ENCODE results near the gene PRLH. TPM values are rescaled to one million over a fixed set of nuclear protein-coding genes. Genes with fewer than 3 reads are reported as not detected.

PRLH gene
- total and polyA plus RNA-seq, 2 of the 13 experiments (the other 11 are each of a cell fraction or from before 2014, with no cell fraction given), result not detected

DNA sequence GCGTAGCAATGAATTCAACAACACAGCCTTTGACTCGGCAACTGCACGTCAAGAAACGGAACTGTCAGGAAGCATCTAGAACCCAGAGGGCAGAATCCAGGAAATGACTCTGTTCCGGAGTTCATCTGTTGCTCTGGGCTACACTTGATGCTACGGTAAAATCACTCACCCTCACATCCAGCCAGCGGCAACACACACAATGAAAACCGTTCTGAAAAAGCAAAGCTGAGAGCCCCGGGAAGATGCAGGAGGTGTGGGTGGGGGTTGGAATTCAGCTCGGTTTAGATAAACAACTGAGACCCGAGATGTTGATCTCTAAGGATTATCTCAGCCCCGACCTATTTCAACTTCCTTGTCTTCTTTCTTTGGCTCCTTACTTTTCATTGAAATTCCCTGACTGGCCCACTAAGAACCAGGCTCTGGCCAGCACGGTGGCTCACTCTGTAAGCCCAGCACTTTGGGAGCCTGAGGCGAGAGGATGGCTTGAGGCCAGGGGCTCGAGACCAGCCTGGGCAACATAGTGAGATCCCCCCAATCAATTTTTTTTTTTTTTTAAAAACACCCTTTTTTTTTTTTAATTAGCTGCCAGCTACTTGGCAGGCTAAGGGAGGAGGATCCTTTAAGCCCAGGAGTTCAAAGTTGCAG lies 37.5 kb downstream of the PRLH start (continued):
- TF ChIP-seq TCF12 (IDR thresholded peaks at IDR 0.05) (no peak), TCF12 (CRISPR knock-in tag; IDR thresholded peaks at IDR 0.05) (no peak), GTF2F1 (IDR thresholded peaks at IDR 0.05; ENCODE audit: low read length) (no peak), TARDBP (CRISPR knock-in tag; IDR thresholded peaks at IDR 0.05) (no peak), ZNF792 (CRISPR knock-in tag; IDR thresholded peaks at IDR 0.05) (0 out of 2 replicates have a peak, but pooled peaks have one; percentile 57), HCFC1 (IDR thresholded peaks at IDR 0.05; ENCODE audit: low read depth, low read length) (no peak), IRF2 (CRISPR knock-in tag; IDR thresholded peaks at IDR 0.05) (peak; percentile 51; the same call in 1 of the 2 replicates), RFX5 (IDR thresholded peaks at IDR 0.05; ENCODE audit: low read depth, low read length) (no peak), ZNF101 (CRISPR knock-in tag; IDR thresholded peaks at IDR 0.05; ENCODE audit: borderline replicate concordance, low read depth) (no peak), ZNF777 (CRISPR knock-in tag; IDR thresholded peaks at IDR 0.05) (no peak), ZNF563 (CRISPR knock-in tag; IDR thresholded peaks at IDR 0.05) (no peak), KLF11 (CRISPR knock-in tag; IDR thresholded peaks at IDR 0.05) (0 out of 2 replicates have a peak, but pooled peaks have one; percentile 44), ZNF3 (CRISPR knock-in tag; IDR thresholded peaks at IDR 0.05) (no peak), ZBTB8A (CRISPR knock-in tag; IDR thresholded peaks at IDR 0.05; ENCODE audit: borderline replicate concordance, low read depth) (no peak), NFE2L1 (CRISPR knock-in tag; IDR thresholded peaks at IDR 0.05; ENCODE audit: borderline replicate concordance) (no peak)
- TF ChIP-seq, protein P1, sequence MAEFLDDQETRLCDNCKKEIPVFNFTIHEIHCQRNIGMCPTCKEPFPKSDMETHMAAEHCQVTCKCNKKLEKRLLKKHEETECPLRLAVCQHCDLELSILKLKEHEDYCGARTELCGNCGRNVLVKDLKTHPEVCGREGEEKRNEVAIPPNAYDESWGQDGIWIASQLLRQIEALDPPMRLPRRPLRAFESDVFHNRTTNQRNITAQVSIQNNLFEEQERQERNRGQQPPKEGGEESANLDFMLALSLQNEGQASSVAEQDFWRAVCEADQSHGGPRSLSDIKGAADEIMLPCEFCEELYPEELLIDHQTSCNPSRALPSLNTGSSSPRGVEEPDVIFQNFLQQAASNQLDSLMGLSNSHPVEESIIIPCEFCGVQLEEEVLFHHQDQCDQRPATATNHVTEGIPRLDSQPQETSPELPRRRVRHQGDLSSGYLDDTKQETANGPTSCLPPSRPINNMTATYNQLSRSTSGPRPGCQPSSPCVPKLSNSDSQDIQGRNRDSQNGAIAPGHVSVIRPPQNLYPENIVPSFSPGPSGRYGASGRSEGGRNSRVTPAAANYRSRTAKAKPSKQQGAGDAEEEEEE (CRISPR knock-in tag; IDR thresholded peaks at IDR 0.05; ENCODE audit: borderline replicate concordance), result no peak
- TF ChIP-seq, protein P2, sequence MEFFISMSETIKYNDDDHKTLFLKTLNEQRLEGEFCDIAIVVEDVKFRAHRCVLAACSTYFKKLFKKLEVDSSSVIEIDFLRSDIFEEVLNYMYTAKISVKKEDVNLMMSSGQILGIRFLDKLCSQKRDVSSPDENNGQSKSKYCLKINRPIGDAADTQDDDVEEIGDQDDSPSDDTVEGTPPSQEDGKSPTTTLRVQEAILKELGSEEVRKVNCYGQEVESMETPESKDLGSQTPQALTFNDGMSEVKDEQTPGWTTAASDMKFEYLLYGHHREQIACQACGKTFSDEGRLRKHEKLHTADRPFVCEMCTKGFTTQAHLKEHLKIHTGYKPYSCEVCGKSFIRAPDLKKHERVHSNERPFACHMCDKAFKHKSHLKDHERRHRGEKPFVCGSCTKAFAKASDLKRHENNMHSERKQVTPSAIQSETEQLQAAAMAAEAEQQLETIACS (CRISPR knock-in tag; IDR thresholded peaks at IDR 0.05), result no peak
- TF ChIP-seq, protein P3, sequence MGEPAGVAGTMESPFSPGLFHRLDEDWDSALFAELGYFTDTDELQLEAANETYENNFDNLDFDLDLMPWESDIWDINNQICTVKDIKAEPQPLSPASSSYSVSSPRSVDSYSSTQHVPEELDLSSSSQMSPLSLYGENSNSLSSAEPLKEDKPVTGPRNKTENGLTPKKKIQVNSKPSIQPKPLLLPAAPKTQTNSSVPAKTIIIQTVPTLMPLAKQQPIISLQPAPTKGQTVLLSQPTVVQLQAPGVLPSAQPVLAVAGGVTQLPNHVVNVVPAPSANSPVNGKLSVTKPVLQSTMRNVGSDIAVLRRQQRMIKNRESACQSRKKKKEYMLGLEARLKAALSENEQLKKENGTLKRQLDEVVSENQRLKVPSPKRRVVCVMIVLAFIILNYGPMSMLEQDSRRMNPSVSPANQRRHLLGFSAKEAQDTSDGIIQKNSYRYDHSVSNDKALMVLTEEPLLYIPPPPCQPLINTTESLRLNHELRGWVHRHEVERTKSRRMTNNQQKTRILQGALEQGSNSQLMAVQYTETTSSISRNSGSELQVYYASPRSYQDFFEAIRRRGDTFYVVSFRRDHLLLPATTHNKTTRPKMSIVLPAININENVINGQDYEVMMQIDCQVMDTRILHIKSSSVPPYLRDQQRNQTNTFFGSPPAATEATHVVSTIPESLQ (CRISPR knock-in tag; conservative IDR thresholded peaks at IDR 0.05), result no peak
- TF ChIP-seq, protein P4, sequence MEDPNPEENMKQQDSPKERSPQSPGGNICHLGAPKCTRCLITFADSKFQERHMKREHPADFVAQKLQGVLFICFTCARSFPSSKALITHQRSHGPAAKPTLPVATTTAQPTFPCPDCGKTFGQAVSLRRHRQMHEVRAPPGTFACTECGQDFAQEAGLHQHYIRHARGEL (CRISPR knock-in tag; IDR thresholded peaks at IDR 0.05), result no peak
- TF ChIP-seq, protein P5, sequence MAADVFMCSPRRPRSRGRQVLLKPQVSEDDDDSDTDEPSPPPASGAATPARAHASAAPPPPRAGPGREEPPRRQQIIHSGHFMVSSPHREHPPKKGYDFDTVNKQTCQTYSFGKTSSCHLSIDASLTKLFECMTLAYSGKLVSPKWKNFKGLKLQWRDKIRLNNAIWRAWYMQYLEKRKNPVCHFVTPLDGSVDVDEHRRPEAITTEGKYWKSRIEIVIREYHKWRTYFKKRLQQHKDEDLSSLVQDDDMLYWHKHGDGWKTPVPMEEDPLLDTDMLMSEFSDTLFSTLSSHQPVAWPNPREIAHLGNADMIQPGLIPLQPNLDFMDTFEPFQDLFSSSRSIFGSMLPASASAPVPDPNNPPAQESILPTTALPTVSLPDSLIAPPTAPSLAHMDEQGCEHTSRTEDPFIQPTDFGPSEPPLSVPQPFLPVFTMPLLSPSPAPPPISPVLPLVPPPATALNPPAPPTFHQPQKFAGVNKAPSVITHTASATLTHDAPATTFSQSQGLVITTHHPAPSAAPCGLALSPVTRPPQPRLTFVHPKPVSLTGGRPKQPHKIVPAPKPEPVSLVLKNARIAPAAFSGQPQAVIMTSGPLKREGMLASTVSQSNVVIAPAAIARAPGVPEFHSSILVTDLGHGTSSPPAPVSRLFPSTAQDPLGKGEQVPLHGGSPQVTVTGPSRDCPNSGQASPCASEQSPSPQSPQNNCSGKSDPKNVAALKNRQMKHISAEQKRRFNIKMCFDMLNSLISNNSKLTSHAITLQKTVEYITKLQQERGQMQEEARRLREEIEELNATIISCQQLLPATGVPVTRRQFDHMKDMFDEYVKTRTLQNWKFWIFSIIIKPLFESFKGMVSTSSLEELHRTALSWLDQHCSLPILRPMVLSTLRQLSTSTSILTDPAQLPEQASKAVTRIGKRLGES (CRISPR knock-in tag; IDR thresholded peaks at IDR 0.05; ENCODE audit: borderline replicate concordance), result no peak
